HEK293T (cell line): ENCODE measurements around the gene SNCAIP.

ENCODE experiments used
- CTCF ChIA-PET: fragments of 350-600 bp; formaldehyde crosslinking; extraction: SDS; loops from one replicate; lab custom pipeline; 2021; ENCODE audit warnings: antibody characterized with exemption, inconsistent platforms; lab: Yijun Ruan, JAX
- POLR2A ChIA-PET: fragments of 350-600 bp; formaldehyde crosslinking; extraction: SDS; loops from one replicate; lab custom pipeline; 2020; ENCODE audit warnings: antibody characterized with exemption, inconsistent platforms; lab: Yijun Ruan, JAX
- DNase-seq: peaks from one replicate; pipeline ENCODE4 v3.0.0; 2012; ENCODE audit warnings: mixed read lengths; ENCODE audit errors: extremely low spot score
- ARNT ChIP-seq: fragments of 450-650 bp; IDR thresholded peaks from 2 replicates; pipeline ENCODE4 v1.6.1; 2017; ENCODE audit warnings: mild to moderate bottlenecking
- BHLHE40 ChIP-seq: fragments of 450-650 bp; IDR thresholded peaks from 2 replicates; pipeline ENCODE4 v1.6.1; 2016; ENCODE audit warnings: mild to moderate bottlenecking, moderate library complexity, borderline replicate concordance
- CTBP1 ChIP-seq: fragments of 450-650 bp; IDR thresholded peaks from 2 replicates; pipeline ENCODE4 v1.6.1; 2016; ENCODE audit warnings: borderline replicate concordance
- ELF4 ChIP-seq: fragments of 450-650 bp; IDR thresholded peaks from 2 replicates; pipeline ENCODE4 v1.6.1; 2017; ENCODE audit warnings: antibody characterized with exemption
- FOXA1 ChIP-seq: fragments of 450-650 bp; IDR thresholded peaks from 2 replicates; pipeline ENCODE4 v1.6.1; 2016; ENCODE audit warnings: mild to moderate bottlenecking
- FOXK2 ChIP-seq: fragments of 450-650 bp; IDR thresholded peaks from 2 replicates; pipeline ENCODE4 v1.6.1; 2016; ENCODE audit warnings: mild to moderate bottlenecking
- FOXM1 ChIP-seq: fragments of 450-650 bp; IDR thresholded peaks from 2 replicates; pipeline ENCODE4 v1.6.1; 2017; ENCODE audit warnings: mild to moderate bottlenecking, borderline replicate concordance
- HDGF ChIP-seq: fragments of 450-650 bp; IDR thresholded peaks from 2 replicates; pipeline ENCODE4 v1.6.1; 2017; ENCODE audit warnings: antibody characterized with exemption, borderline replicate concordance
- L3MBTL2 ChIP-seq: fragments of 450-650 bp; conservative IDR thresholded peaks from 2 replicates; pipeline ENCODE4 v1.6.1; 2016; ENCODE audit warnings: mild to moderate bottlenecking
- LEF1 ChIP-seq: fragments of 450-650 bp; IDR thresholded peaks from 2 replicates; pipeline ENCODE4 v1.6.1; 2017; ENCODE audit warnings: mild to moderate bottlenecking, borderline replicate concordance
- NFRKB ChIP-seq: fragments of 450-650 bp; IDR thresholded peaks from 2 replicates; pipeline ENCODE4 v1.6.1; 2016; ENCODE audit warnings: mild to moderate bottlenecking, moderate library complexity
- SP1 ChIP-seq: fragments of 450-650 bp; IDR thresholded peaks from 2 replicates; pipeline ENCODE4 v1.6.1; 2017
- SUZ12 ChIP-seq: fragments of 450-650 bp; IDR thresholded peaks from 2 replicates; pipeline ENCODE4 v1.6.1; 2016; ENCODE audit warnings: mild to moderate bottlenecking
- TARDBP ChIP-seq: fragments of 450-650 bp; IDR thresholded peaks from 2 replicates; pipeline ENCODE4 v1.6.1; 2016
- ZNF384 ChIP-seq: fragments of 450-650 bp; IDR thresholded peaks from 2 replicates; pipeline ENCODE4 v1.6.1; 2016
- TF ChIP-seq, protein P1 (sequence below): fragments of 450-650 bp; IDR thresholded peaks from 2 replicates; pipeline ENCODE4 v1.6.1; 2016

The SNCAIP gene

DNA sequence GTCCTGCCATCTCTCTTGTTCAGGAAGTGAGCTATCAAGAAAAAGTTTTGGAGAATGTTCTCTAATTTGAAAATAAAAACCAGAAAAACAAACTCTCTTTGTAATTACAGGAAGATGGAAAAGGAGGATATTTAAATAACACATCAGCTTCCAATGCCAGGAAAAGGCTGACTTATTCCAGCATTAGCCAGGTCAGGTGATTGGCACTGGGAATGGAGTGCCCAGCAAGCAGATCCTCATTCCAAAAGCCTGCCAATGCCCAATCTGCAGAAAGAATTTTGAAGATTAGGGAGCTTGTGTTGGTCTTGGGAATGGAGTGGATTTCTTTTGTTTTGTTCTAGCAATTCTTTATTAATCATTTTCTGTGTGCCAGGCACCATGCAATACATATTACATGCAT lies 196.6 kb downstream of the SNCAIP start:
- CTCF ChIA-PET, result interaction anchor here (0.8 kb wide), 1 partner anchor 196 kb away, joined by 3 read pairs; no protein-coding TSS in a partner anchor

More for the DNA sequence above, 196.6 kb downstream of the SNCAIP start:
- POLR2A ChIA-PET, result no interaction called here
- no peak for DNase-seq
- TF ChIP-seq LEF1 (no peak), SP1 (no peak), BHLHE40 (no peak), CTBP1 (no peak), SUZ12 (no peak), ARNT (no peak), ZNF384 (no peak), FOXM1 (no peak), FOXK2 (no peak), FOXA1 (no peak), ELF4 (no peak), HDGF (no peak), TARDBP (no peak), NFRKB (no peak), L3MBTL2 (no peak)
- TF ChIP-seq, protein P1, sequence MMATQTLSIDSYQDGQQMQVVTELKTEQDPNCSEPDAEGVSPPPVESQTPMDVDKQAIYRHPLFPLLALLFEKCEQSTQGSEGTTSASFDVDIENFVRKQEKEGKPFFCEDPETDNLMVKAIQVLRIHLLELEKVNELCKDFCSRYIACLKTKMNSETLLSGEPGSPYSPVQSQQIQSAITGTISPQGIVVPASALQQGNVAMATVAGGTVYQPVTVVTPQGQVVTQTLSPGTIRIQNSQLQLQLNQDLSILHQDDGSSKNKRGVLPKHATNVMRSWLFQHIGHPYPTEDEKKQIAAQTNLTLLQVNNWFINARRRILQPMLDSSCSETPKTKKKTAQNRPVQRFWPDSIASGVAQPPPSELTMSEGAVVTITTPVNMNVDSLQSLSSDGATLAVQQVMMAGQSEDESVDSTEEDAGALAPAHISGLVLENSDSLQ, result no peak
